ENCODE measurements around the gene CYGB. TPM values are rescaled to one million over a fixed set of nuclear protein-coding genes. Genes with fewer than 3 reads are reported as not detected.

The CYGB gene
- polyA plus RNA-seq, 1 of the 3 experiments (the other 2 are of a cell fraction), result 1.7 TPM

DNA sequence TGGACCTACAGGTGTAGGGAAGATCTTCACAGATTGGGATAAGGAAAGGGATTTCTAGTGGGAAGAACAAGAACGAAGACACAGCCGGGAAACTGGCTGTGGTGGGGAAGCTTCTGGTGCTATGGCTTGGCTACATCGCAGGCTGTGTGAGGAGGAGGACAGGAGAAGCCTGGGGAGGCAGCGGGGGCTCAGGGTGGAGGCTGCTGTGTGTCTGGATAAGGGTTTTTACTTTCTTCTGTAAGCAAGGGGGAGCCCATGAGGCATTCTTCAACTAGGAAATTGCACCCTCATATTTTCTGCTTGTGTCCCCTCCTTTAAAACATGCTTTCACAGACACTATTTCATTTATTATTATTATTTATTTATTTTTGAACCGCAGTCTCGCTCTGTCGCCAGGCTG is 33.4 kb downstream of the CYGB start:
- Histone ChIP-seq H3K27me3 (ENCODE audit: insufficient read depth) (peaks cover 9% of the 10 kb centered on the region), H3K4me3 (ENCODE audit: low read depth in 2 of 2, low read length in 1 of 2) (no peak overlapping the region), H3K4me1 (ENCODE audit: control insufficient read depth in 1 of 2, insufficient read depth in 2 of 2, low read depth in 1 of 2, low read length in 1 of 2) (peaks cover 4 to 28% of the 10 kb centered on the region in 2 experiments; a peak in 2 of 4 replicates), H3K9ac (no peak overlapping the region), H4K20me1 (ENCODE audit: insufficient read depth) (no peaks in the 10 kb centered on the region), H2AFZ (ENCODE audit: low read depth) (no peak overlapping the region), H3K36me3 (replicated peaks in 1 of 2; ENCODE audit: control insufficient read depth in 1 of 2, insufficient read depth in 2 of 2, low read length in 1 of 2) (no peaks in the 10 kb centered on the region), H3K79me2 (ENCODE audit: insufficient read depth) (peaks cover 10% of the 10 kb centered on the region; the same call in 1 of the 2 replicates), H3K4me2 (no peak overlapping the region), H3K9me3 (no peaks in the 10 kb centered on the region), H3F3A (replicated peaks; ENCODE audit: insufficient read depth) (peaks cover 13% of the 10 kb centered on the region), H3K9me2 (no peaks in the 10 kb centered on the region), H3K27ac (ENCODE audit: low read depth in 2 of 2, low read length in 1 of 2) (no peak overlapping the region)
- POLR2A ChIA-PET, result interaction anchor here (0.7 to 1.1 kb wide), 2 partner anchors 27 to 29 kb away, joined by 3 to 6 read pairs; no protein-coding TSS in a partner anchor
- TF ChIP-seq, protein P1, sequence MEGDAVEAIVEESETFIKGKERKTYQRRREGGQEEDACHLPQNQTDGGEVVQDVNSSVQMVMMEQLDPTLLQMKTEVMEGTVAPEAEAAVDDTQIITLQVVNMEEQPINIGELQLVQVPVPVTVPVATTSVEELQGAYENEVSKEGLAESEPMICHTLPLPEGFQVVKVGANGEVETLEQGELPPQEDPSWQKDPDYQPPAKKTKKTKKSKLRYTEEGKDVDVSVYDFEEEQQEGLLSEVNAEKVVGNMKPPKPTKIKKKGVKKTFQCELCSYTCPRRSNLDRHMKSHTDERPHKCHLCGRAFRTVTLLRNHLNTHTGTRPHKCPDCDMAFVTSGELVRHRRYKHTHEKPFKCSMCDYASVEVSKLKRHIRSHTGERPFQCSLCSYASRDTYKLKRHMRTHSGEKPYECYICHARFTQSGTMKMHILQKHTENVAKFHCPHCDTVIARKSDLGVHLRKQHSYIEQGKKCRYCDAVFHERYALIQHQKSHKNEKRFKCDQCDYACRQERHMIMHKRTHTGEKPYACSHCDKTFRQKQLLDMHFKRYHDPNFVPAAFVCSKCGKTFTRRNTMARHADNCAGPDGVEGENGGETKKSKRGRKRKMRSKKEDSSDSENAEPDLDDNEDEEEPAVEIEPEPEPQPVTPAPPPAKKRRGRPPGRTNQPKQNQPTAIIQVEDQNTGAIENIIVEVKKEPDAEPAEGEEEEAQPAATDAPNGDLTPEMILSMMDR (IDR thresholded peaks at IDR 0.05), result peak; percentile 28; the same call in 1 of the 2 replicates
- TF ChIP-seq POLR2AphosphoS5 (IDR thresholded peaks at IDR 0.05; ENCODE audit: low read depth, low read length), result no peak
- TF ChIP-seq EP300 (IDR thresholded peaks at IDR 0.05; ENCODE audit: borderline replicate concordance in 1 of 2, low read depth in 1 of 2, low read length in 1 of 2), result no peak
- no peak for TF ChIP-seq TAF1 (IDR thresholded peaks at IDR 0.05; ENCODE audit: borderline replicate concordance, low read depth, low read length)
- no peak for DNase-seq
- CTCF ChIA-PET, result interaction anchor here (0.7 to 56.8 kb wide), 8 partner anchors 15 to 95 kb away, joined by 3 to 1687 read pairs (median 222); partner anchors contain the start of genes AANAT, CYGB, PRCD and RHBDF2
- 79% methylated on average over 7 of the region's 7 CpGs for WGBS (ENCODE audit: low lambda C conversion rate)

DNA sequence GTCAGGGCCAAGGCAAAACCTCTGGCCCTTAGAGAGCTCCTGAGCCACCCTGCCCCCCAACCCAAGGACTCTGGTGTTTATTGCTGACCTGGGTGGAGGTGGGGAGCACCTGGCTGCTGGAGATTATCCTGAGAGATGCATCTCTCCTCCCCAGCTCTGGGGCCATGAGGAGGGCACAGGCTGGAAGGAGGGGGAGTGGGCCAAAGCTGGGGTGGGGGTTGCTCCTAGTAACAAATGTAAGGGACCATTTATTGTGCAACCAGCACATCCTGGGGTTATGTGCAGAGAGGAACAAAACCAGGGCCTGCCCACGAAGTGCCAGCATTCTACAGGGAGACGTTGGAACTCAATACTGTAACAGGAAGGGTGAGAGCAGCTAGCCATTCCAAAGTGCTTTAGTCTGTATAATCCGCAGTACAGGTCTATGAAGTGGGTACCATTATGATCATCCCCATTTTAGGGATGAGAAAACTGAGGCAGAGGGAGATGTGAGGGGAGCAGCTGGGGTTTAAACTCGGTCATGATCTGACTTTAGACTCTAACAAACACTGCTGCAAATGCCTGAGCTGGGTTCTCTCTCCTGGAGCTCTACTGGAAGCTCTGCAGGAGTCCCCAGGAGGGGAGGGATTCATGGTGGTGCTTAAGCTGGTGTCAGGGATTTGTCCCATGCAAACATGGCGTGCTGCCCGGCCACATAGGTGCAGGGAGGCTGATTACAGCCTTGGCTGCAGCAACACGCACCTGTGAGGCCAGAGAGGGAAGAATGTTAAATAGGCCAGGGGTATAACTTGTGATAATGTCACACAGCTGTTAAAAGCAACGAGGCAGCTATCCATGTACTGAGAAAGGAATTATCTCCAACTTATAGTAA is 34.9 kb downstream of the CYGB start:
- Histone ChIP-seq H4K20me1 (ENCODE audit: insufficient read depth) (no peaks in the 10 kb centered on the region), H2AFZ (ENCODE audit: low read depth) (no peak overlapping the region), H3K9ac (no peak overlapping the region), H3K4me1 (ENCODE audit: control insufficient read depth in 1 of 2, insufficient read depth in 2 of 2, low read depth in 1 of 2, low read length in 1 of 2) (peaks cover 19 to 44% of the 10 kb centered on the region in 2 experiments; a peak in 3 of 4 replicates), H3K4me3 (ENCODE audit: low read depth in 2 of 2, low read length in 1 of 2) (no peak overlapping the region), H3K27me3 (ENCODE audit: insufficient read depth) (peaks cover 9% of the 10 kb centered on the region), H3K9me2 (no peaks in the 10 kb centered on the region), H3K4me2 (no peak overlapping the region), H3F3A (replicated peaks; ENCODE audit: insufficient read depth) (peaks cover 16% of the 10 kb centered on the region), H3K9me3 (no peaks in the 10 kb centered on the region), H3K79me2 (ENCODE audit: insufficient read depth) (peaks cover 10% of the 10 kb centered on the region; the same call in 1 of the 2 replicates), H3K27ac (ENCODE audit: low read depth in 2 of 2, low read length in 1 of 2) (no peak overlapping the region), H3K36me3 (replicated peaks in 1 of 2; ENCODE audit: control insufficient read depth in 1 of 2, insufficient read depth in 2 of 2, low read length in 1 of 2) (no peaks in the 10 kb centered on the region)
- TF ChIP-seq ELF1 (IDR thresholded peaks at IDR 0.05) (no peak), RXRA (IDR thresholded peaks at IDR 0.05; ENCODE audit: borderline replicate concordance, low read depth) (no peak)
- TF ChIP-seq, protein P2, sequence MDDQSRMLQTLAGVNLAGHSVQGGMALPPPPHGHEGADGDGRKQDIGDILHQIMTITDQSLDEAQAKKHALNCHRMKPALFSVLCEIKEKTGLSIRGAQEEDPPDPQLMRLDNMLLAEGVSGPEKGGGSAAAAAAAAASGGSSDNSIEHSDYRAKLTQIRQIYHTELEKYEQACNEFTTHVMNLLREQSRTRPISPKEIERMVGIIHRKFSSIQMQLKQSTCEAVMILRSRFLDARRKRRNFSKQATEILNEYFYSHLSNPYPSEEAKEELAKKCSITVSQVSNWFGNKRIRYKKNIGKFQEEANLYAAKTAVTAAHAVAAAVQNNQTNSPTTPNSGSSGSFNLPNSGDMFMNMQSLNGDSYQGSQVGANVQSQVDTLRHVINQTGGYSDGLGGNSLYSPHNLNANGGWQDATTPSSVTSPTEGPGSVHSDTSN (IDR thresholded peaks at IDR 0.05), result no peak
- DNase-seq, result no peak
- ChIA-PET POLR2A (interaction anchor here (0.9 to 1.2 kb wide), 4 partner anchors 12 to 45 kb away, joined by 3 to 4 read pairs (median 3); no protein-coding TSS in a partner anchor), CTCF (interaction anchor here (1.2 to 56.8 kb wide), 11 partner anchors 13 to 203 kb away, joined by 3 to 1687 read pairs (median 23); partner anchors contain the start of genes AANAT, RHBDF2, SPHK1 and ST6GALNAC2)
- WGBS (ENCODE audit: low lambda C conversion rate), result 64% methylated on average over 8 of the region's 8 CpGs

Measured in SK-N-SH (cell line).